Measurements from ENCODE around the gene GTF2IRD1. TPM values are rescaled to one million over a fixed set of nuclear protein-coding genes. Genes with fewer than 3 reads are reported as not detected.
A peak's percentile ranks its signal among the peaks of the same experiment; 100 is the strongest.

Gene GTF2IRD1
- total RNA-seq, 1 experiment from 2014 or later: 34.3 TPM

DNA sequence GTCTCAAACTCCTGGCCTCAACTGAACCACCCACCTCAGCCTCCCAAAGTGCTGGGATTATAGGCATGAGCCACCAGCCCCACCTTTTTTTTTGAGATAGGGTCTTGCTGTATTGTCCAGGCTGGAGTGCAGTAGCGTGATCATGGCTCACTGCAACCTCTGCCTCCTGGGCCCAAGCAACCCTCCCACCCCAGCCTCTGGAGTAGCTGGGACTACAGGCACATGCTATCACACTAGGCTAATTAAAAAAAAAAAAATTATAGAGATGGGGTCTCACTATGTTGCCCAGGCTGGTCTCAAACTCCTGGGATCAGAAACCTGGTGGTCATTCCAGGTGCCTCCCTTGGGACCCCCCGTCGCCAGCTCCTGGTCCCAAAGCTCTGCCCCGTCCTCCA is 25.0 kb downstream of the GTF2IRD1 start:
- no peak overlapping the region for H2BK5ac ChIP-seq (ENCODE audit: insufficient read length, low read length)
- peak overlapping the region in 2 of 3 experiments; percentile 41 to 68; a peak in 1 of 7 replicates for H3K27ac Mint-ChIP-seq
- TF ChIP-seq, protein P1, sequence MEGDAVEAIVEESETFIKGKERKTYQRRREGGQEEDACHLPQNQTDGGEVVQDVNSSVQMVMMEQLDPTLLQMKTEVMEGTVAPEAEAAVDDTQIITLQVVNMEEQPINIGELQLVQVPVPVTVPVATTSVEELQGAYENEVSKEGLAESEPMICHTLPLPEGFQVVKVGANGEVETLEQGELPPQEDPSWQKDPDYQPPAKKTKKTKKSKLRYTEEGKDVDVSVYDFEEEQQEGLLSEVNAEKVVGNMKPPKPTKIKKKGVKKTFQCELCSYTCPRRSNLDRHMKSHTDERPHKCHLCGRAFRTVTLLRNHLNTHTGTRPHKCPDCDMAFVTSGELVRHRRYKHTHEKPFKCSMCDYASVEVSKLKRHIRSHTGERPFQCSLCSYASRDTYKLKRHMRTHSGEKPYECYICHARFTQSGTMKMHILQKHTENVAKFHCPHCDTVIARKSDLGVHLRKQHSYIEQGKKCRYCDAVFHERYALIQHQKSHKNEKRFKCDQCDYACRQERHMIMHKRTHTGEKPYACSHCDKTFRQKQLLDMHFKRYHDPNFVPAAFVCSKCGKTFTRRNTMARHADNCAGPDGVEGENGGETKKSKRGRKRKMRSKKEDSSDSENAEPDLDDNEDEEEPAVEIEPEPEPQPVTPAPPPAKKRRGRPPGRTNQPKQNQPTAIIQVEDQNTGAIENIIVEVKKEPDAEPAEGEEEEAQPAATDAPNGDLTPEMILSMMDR (conservative IDR thresholded peaks at IDR 0.05): no peak
- H3K27ac ChIP-seq (ENCODE audit: insufficient read length, low read depth, low read length): no peak overlapping the region
- no peak overlapping the region for H2BK120ac ChIP-seq (ENCODE audit: low read depth, low read length, poor library complexity, severe bottlenecking)
- no peaks in the 10 kb centered on the region for H3K9me3 Mint-ChIP-seq
- no peak overlapping the region for H4K5ac ChIP-seq (ENCODE audit: insufficient read length, low read depth, low read length)
- peaks cover 3% of the 10 kb centered on the region for H3K23me2 ChIP-seq (ENCODE audit: insufficient read length, low read depth, low read length, poor library complexity, severe bottlenecking)
- H3K14ac ChIP-seq (ENCODE audit: insufficient read depth, low read length): 0 out of 2 replicates have a peak overlapping the region, but pooled peaks have one; percentile 19
- no peak overlapping the region for H3T11ph ChIP-seq (ENCODE audit: low read length)
- H2AK5ac ChIP-seq (ENCODE audit: insufficient read length, low read length): no peak overlapping the region
- no peak overlapping the region for H3K4me3 Mint-ChIP-seq
- H3K4me1 ChIP-seq (ENCODE audit: insufficient read depth, low read length): peaks cover 4% of the 10 kb centered on the region; the same call in 1 of the 2 replicates
- no peak overlapping the region for H3K23ac ChIP-seq (ENCODE audit: insufficient read length, low read depth, low read length)
- WGBS (ENCODE audit: extremely low coverage, insufficient read length, low lambda C conversion rate): no CpG with 5 or more reads among the region's 4 CpGs
- no peak overlapping the region for H2AFZ ChIP-seq (ENCODE audit: low read length)
- peaks cover 2% of the 10 kb centered on the region for H3K79me2 ChIP-seq (ENCODE audit: insufficient read depth, low read length)
- no peaks in the 10 kb centered on the region for H3K9me3 ChIP-seq (ENCODE audit: control insufficient read depth, low read depth, low read length)
- no peaks in the 10 kb centered on the region for H3K27me3 ChIP-seq (ENCODE audit: insufficient read depth, low read length)
- no peak overlapping the region for H2BK12ac ChIP-seq (ENCODE audit: insufficient read length, low read depth, low read length)
- H3K9ac ChIP-seq (ENCODE audit: extremely low read depth, insufficient read length, low read length): no peak overlapping the region
- peaks cover 0 to 4% (median 0%) of the 10 kb centered on the region in 3 experiments; a peak in 2 of 7 replicates for H3K36me3 Mint-ChIP-seq (ENCODE audit: insufficient read depth in 1 of 3, low read depth in 3 of 3)
- no peak overlapping the region for H3K56ac ChIP-seq (ENCODE audit: insufficient read length, low read depth, low read length)
- H4K91ac ChIP-seq (ENCODE audit: insufficient read length, low read depth, low read length): no peak overlapping the region
- no peak overlapping the region for H3K4me2 ChIP-seq (ENCODE audit: insufficient read depth, insufficient read length, low read length)
- H2BK20ac ChIP-seq (ENCODE audit: low read depth, low read length, poor library complexity, severe bottlenecking): no peak overlapping the region
- H4K8ac ChIP-seq (replicated peaks; ENCODE audit: insufficient read length, low read depth, low read length): no peak overlapping the region
- no peak overlapping the region for H3K18ac ChIP-seq (ENCODE audit: insufficient read length, low read depth, low read length)
- H3K27me3 Mint-ChIP-seq (ENCODE audit: low read depth): no peaks in the 10 kb centered on the region
- no peak overlapping the region for H3K4ac ChIP-seq (ENCODE audit: low read depth, low read length)
- no peak overlapping the region for H2BK15ac ChIP-seq (ENCODE audit: low read depth, low read length)
- DNase-seq: no peak
- peaks cover 27 to 40% of the 10 kb centered on the region in 2 experiments for H3K4me1 Mint-ChIP-seq
- H3K79me1 ChIP-seq (ENCODE audit: insufficient read depth, low read depth, low read length, poor library complexity, severe bottlenecking): peaks cover 8% of the 10 kb centered on the region
- H4K20me1 ChIP-seq (ENCODE audit: control insufficient read depth, insufficient read depth, insufficient read length): no peaks in the 10 kb centered on the region

Data from H9 (cell line).